Stomach (tissue), 4 donors: ENCODE data around the gene UBE2N.

Source experiments
- EP300 ChIP-seq: sonication (generic); formaldehyde crosslinking; IDR thresholded peaks from one replicate; pipeline ENCODE4 v1.6.1; 2017; ENCODE audit warnings: antibody characterized with exemption
- POLR2A ChIP-seq, 4 donors: fragments of 450-650 bp; IDR thresholded peaks; one replicate each; pipeline ENCODE4 v1.6.1; 2016; ENCODE audit warnings: antibody characterized with exemption in 4 of 4, control low read depth in 2 of 4, mild to moderate bottlenecking in 1 of 4, moderate library complexity in 1 of 4
- TF ChIP-seq, protein P1 (sequence below), 7 experiments: fragments of 450-650 bp in 4 of 7; fragments of 200-600 bp in 3 of 7; sonication (generic) in 3 of 7; IDR thresholded peaks; one replicate each; pipeline ENCODE4 v1.5.1; 2016 to 2019; ENCODE audit warnings: antibody characterized with exemption in 7 of 7, control low read depth in 2 of 7, mild to moderate bottlenecking in 1 of 7

DNA sequence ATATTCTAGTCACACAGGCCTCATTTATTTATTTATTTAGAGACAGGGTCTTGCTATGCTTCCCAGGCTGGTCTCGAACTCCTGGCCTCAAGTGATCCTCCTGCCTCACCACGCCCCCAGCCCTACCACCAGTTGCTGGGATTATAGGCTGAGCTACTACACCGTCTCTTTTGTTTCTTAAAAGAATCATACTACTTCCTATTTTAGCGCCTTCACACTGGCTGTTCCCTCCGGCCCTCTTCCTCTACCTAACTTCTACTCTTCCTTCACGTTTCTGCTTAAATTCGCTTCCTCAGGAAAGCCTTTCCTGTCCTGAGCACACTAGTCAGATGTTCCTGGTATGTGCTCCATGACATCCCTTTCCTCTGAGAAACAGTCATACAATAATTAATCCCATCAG is 19.2 kb upstream of the UBE2N start:
- TF ChIP-seq, protein P1, sequence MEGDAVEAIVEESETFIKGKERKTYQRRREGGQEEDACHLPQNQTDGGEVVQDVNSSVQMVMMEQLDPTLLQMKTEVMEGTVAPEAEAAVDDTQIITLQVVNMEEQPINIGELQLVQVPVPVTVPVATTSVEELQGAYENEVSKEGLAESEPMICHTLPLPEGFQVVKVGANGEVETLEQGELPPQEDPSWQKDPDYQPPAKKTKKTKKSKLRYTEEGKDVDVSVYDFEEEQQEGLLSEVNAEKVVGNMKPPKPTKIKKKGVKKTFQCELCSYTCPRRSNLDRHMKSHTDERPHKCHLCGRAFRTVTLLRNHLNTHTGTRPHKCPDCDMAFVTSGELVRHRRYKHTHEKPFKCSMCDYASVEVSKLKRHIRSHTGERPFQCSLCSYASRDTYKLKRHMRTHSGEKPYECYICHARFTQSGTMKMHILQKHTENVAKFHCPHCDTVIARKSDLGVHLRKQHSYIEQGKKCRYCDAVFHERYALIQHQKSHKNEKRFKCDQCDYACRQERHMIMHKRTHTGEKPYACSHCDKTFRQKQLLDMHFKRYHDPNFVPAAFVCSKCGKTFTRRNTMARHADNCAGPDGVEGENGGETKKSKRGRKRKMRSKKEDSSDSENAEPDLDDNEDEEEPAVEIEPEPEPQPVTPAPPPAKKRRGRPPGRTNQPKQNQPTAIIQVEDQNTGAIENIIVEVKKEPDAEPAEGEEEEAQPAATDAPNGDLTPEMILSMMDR (IDR thresholded peaks at IDR 0.05) = no peak
- no peak for TF ChIP-seq EP300
- TF ChIP-seq POLR2A (IDR thresholded peaks at IDR 0.05) = no peak
